Measurements from ENCODE around the gene MALSU1. TPM values are rescaled to one million over a fixed set of nuclear protein-coding genes. Genes with fewer than 3 reads are reported as not detected.

MALSU1 gene
- total and polyA plus RNA-seq, 2 experiments from 2014 or later = 86.7 to 99.5 TPM

DNA sequence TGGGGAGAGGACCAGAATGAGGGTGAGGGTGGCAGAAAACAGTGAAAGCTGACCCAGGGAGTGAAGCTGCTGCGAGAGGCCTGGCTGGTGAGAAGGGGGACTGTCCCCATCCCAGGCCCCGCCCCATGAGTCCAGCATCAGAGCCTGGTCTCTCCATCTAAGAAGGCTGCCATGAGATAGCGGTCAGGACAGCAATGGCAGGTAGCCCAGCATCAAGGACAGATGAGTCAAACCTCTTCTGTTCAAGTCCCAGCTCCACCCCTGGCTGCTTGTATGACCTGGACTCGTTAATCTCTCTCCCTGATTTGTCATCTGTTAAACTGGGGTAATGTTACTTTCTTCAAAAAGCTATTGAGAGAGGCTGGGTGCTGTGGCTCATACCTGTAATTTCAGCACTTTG lies 30.4 kb upstream of the MALSU1 start:
- Histone ChIP-seq H3K36me3 (no peaks in the 10 kb centered on the region), H3K9me3 (ENCODE audit: low read depth) (no peaks in the 10 kb centered on the region), H3K27me3 (no peaks in the 10 kb centered on the region), H3K4me3 (no peak overlapping the region), H3K27ac (no peak overlapping the region), H3K4me1 (ENCODE audit: low read depth) (no peaks in the 10 kb centered on the region)
- no peak for TF ChIP-seq CTCF (IDR thresholded peaks at IDR 0.05; ENCODE audit: low read depth, low read length)
- no peak for DNase-seq (ENCODE audit: low read depth in 1 of 2, low spot score in 1 of 2)

- Histone ChIP-seq H3K4me1 (ENCODE audit: low read depth) (no peaks in the 10 kb centered on the region), H3K4me3 (no peak overlapping the region), H3K27me3 (no peaks in the 10 kb centered on the region), H3K27ac (no peak overlapping the region), H3K36me3 (no peaks in the 10 kb centered on the region), H3K9me3 (ENCODE audit: low read depth) (no peaks in the 10 kb centered on the region)
- no peak for DNase-seq (ENCODE audit: low read depth in 1 of 2, low spot score in 1 of 2)
- TF ChIP-seq CTCF (IDR thresholded peaks at IDR 0.05; ENCODE audit: low read depth, low read length) = no peak
These were observed 26.9 kb upstream of the MALSU1 start for GRCh38 chr7:23272275-23272674.

DNA sequence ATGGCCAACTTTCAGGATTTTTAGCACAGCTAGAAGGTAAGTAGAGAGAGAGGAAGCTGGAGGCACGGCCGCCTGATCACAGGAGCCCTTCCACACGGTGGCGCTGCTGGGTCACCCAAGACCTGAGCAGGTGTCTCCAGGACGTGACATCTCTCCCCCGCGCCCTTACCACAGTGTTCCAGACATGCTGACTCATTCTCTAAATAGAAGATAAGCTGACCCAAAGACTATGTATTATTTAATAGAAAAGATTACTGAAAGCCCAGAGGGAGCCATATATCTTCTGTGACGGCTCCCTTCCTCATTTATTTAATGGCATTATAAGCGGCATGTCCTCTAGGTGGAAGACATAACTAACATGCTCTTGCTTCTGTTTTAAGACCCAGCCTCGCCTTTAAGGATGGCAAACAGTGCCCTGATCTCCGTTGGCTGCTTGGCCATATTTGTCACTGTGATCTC lies 26.0 kb upstream of the MALSU1 start:
- TF ChIP-seq CTCF (IDR thresholded peaks at IDR 0.05; ENCODE audit: low read depth, low read length) = peak; percentile 93
- peak; percentile 92 to 94 for DNase-seq (ENCODE audit: low read depth in 1 of 2, low spot score in 1 of 2)
- Histone ChIP-seq H3K36me3 (no peaks in the 10 kb centered on the region), H3K4me3 (no peak overlapping the region), H3K9me3 (ENCODE audit: low read depth) (no peaks in the 10 kb centered on the region), H3K4me1 (ENCODE audit: low read depth) (no peaks in the 10 kb centered on the region), H3K27me3 (no peaks in the 10 kb centered on the region), H3K27ac (no peak overlapping the region)

DNA sequence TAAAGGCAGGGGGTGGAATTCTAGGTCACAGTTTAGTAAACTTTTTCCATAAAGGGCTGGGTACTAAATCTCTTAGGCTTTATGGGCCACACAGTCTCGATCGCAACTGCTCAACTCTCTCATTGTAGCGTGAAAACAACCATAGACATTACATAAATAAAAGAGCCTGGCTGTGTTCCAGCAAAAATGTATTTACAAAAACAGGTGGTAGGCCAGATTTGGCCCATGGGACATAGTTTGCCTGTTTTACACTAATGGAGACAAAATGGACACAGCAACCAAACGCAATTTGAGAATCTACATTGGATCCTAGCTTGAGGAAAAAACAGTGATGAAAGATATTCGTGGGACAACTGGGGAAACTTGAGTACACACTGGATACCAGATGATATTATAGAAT lies 23.2 kb upstream of the MALSU1 start:
- H3K27ac ChIP-seq = no peak overlapping the region
- H3K36me3 ChIP-seq = no peaks in the 10 kb centered on the region

DNA sequence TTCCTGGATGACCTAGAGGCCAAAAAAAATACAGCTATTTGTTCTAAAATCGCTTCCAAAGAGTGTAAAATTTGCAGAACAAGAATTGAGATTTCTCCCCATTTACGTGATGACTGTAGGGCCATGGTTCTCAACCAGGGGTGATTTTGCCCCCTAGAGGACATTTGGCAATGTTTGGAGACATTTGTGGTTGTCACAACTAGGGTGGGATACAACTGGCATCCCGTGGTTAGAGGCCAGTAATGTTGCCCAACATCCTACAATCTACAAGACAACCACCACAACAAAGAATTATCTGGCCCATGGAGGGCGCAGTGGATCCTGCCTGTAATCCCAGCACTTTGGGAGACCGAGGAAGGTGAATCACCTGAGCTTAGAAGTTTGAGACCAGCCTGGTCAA lies 22.8 kb upstream of the MALSU1 start:
- Histone ChIP-seq H3K36me3 (no peaks in the 10 kb centered on the region), H3K4me1 (ENCODE audit: low read depth) (no peaks in the 10 kb centered on the region), H3K27me3 (no peaks in the 10 kb centered on the region), H3K4me3 (no peak overlapping the region), H3K9me3 (ENCODE audit: low read depth) (no peaks in the 10 kb centered on the region), H3K27ac (no peak overlapping the region)
- peak in 1 of 2 donors; percentile 10 for DNase-seq (ENCODE audit: low read depth in 1 of 2, low spot score in 1 of 2)
- peak; percentile 10 for TF ChIP-seq CTCF (IDR thresholded peaks at IDR 0.05; ENCODE audit: low read depth, low read length)

More for the DNA sequence above, 23.2 kb upstream of the MALSU1 start:
- Histone ChIP-seq H3K27me3 (no peaks in the 10 kb centered on the region), H3K4me1 (ENCODE audit: low read depth) (no peaks in the 10 kb centered on the region), H3K4me3 (no peak overlapping the region), H3K9me3 (ENCODE audit: low read depth) (no peaks in the 10 kb centered on the region)
- no peak for DNase-seq (ENCODE audit: low read depth in 1 of 2, low spot score in 1 of 2)
- TF ChIP-seq CTCF (IDR thresholded peaks at IDR 0.05; ENCODE audit: low read depth, low read length) = no peak

- Histone ChIP-seq H3K9me3 (ENCODE audit: low read depth) (no peaks in the 10 kb centered on the region), H3K36me3 (no peaks in the 10 kb centered on the region), H3K27me3 (no peaks in the 10 kb centered on the region), H3K4me1 (ENCODE audit: low read depth) (no peaks in the 10 kb centered on the region), H3K27ac (no peak overlapping the region), H3K4me3 (no peak overlapping the region)
- no peak for DNase-seq (ENCODE audit: low read depth in 1 of 2, low spot score in 1 of 2)
- TF ChIP-seq CTCF (IDR thresholded peaks at IDR 0.05; ENCODE audit: low read depth, low read length) = no peak
These were observed 22.2 kb upstream of the MALSU1 start for GRCh38 chr7:23276947-23277346.
